Stimulated activated CD8-positive, alpha-beta memory T cell treated with anti-CD3 and anti-CD28 coated beads, Interleukin-15, amount 100 ng/mL, for 4 hours (primary cell): ENCODE measurements around the gene TMEM51.

Experiments
- DNase-seq, 2 donors: peaks; one replicate each; pipeline ENCODE4 v3.0.0-alpha.2; 2020; ENCODE audit warnings: low read depth in 2 of 2

The TMEM51 gene, protein sequence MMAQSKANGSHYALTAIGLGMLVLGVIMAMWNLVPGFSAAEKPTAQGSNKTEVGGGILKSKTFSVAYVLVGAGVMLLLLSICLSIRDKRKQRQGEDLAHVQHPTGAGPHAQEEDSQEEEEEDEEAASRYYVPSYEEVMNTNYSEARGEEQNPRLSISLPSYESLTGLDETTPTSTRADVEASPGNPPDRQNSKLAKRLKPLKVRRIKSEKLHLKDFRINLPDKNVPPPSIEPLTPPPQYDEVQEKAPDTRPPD

DNA sequence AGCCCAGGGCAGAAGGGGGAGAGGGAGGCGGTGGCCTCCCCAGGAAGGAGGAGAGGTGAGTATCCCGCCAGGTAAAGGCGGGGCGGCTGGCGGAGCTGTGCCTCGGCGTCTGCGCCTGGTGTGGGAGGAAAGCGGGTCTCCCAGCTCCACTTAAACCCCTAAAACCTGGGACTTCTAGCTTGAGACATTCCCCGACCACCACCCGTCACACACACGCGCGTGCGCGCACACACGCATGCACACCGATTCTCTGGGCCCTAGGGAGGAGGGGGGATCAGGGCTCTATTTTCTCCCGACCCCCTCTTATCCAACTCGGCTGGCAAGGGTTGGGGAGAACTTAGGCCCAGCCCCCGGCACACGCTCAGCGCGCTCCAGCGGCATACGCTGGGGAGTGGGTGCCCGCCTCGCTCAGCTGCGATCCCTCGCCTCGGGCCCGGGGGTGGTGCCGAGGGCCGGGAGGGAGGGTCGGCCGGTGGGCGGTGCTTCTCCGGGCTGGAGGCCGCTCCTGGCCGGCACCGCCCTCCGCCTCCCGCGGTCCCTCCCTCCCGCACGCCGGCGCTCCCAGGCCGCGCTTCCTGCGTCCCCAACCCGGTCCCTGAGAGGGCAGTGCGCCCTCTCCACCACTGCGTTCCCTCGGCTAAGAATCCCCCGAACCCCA, at the start of gene TMEM51:
TMEM51 (plus strand) TSS at position 564 of the 658 bp plus-strand sequence. CDS start 61,341 bp downstream, outside the sequence.
- DNase-seq, result no peak

DNA sequence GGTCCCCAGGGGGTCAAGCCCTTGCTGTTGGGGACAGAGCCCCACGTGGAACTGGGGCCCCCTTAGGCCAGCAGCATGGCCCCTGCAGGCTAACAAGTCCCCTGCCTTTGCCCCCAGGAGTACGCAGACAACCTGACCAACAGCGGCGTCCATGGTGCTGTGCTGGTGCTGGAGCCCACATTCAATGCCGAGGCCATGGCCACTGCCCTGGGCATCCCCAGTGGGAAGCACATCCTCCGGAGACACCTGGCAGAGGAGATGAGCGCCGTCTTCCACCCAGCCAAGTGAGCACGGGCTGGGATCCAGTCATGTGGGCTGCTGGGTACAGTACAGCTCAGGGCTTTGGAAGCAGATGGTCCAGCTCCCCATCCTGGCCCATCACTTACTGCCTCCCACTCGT, 49.6 kb upstream of the TMEM51 start:
- no peak for DNase-seq

DNA sequence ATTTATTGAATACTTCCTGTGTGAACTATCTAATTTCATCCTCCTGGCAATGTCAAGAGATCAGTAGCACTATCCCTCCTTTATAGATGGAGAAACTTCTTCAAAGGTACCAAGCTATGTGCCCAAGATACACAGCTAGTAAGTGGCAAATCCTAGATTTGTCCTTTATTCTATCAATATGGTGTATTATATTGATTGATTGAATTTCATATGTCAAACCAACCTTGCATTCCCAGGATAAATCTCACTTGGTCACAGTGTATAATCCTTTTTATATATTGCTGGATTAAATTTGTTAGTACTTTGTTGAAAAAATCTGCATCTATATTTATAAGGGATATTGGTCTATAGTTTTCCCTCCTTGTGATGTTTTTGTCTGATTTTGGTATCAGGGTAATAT, 48.8 kb upstream of the TMEM51 start:
- no peak for DNase-seq

DNA sequence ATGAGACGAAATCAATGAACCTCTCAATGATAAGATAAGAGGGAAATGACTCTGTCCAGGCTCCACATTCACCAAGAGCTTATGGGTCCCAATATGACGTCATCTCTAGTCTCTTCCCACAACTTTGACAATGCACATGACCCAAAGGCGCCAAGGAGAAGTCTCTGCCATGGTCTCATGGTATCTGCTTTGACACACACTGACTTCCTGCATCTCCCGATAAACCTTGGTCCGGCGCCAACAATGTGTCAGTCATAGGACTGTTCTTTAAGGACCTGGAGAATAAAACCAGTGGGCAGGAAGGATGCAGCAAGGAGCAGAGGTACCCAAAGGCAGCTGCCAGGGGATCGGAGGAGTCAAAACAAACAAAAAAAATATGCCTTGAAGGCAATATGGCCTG, 46.9 kb upstream of the TMEM51 start:
- DNase-seq, result no peak

DNA sequence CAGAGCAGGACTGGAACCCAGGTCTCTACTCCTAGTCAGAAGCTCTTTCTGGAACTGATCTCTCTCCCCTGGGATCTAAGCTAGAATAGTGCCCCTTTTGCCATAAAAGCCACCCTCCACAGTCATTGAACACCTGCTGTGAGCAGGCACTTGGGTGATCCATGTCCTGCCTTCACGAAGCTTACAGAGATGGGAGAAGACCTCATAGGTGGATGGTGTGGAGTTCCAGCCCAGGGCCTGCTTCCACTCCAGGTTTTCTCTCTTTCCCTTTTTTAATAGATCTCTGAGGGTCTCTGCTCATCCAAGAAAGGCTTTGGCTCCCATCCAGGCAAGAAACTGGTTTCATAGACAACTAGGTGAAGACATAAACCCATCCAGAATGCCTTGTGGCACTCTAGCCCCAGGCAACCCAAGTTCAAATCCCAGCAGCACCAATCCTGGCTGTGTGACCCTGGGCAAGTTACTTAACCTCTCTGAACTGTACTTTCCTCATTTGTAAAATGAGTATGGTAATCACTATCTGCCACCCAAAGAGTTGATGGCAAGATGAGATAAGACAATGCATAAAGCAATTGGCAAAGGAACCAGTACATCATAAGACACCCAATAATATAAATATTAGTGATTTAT, 46.4 kb upstream of the TMEM51 start:
- DNase-seq, result no peak

DNA sequence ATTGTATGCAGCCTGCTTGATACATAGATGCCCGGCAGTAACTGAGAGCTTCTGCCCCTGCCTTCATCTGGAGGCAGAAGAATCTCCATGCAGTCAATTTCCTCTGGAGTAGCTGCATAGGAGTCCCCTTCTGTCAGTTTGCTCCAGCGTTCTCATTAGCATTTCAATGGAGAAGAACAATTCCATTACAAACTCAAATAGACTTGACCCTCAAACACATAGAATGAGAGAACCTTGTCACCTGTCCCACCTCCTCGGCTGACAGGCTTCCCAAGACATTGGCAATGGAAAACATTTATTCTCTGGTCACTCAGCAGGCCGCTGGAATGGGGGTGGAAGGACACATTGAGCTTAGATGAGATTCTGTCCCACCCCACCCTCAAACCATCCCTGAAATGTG, 45.6 kb upstream of the TMEM51 start:
- no peak for DNase-seq

DNA sequence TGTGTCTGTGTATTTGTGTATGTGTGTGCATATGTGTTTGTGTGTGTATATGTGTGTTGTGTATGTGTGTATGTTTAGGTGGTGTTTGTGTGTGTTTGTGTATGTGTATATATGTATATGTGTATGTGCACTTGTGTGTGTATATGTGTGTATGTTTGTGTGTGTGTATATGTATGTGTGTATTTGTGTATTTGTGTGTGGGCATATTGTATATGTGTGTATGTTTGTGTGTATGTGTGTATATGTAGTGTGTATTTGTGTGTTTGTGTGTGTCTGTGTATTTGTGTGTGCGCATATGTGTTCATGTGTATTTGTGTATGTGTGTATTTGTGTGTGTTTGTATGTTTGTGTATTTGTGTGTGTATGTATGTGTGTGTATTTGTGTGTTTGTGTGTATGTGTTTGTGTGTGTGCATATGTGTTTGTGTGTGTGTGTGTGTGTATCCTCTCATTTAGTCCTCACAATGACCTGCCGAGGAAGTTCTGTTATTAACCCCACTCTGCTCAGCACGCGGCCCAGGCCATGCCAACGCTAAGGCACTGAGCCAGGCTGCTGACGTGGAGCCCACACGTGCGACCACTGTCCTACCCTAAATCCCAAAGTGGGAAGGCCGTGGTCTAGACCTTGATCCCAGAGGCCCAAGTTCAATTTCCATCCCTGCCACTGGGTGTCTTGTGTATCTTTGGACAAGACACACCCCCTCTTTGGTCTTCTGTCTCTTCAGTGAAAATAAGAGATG, 43.2 kb upstream of the TMEM51 start:
- DNase-seq, result no peak

DNA sequence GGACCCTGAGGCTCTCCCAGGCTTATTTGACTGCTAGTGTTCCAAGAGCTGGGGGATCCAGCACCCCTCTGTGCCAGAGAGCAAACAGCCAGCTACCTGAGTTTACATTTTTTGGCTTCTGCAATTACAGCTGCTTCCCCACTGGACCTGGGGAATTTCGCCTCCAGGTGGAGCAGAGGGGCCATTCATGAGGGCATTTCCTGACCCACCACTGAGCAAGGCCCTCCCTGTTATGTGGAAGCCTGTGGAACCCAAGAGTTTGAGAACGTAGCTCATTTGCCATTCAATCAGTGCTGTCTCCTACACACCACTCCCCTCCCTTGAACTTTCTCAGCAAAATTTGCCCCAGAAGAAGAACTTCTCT, 42.7 kb upstream of the TMEM51 start:
- DNase-seq, result no peak

DNA sequence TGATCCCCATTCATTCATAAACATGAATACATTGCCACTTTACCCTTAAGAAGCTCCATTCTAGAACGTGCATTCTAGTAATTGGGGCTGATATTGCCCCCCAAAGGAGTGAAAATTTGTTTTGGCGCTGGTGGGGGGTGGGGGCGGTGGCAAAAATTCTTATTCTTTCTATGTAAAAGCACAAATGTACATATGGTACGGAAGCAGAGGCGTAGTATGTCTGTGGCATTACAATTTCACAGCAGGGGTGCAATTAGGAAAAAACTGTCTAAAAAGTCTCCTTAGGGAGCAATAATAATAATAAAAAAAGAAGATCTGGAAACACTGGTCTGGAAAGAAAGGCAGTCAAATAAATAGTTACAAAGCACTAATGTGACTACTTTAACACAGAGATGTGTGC, 40.4 kb upstream of the TMEM51 start:
- DNase-seq, result no peak

DNA sequence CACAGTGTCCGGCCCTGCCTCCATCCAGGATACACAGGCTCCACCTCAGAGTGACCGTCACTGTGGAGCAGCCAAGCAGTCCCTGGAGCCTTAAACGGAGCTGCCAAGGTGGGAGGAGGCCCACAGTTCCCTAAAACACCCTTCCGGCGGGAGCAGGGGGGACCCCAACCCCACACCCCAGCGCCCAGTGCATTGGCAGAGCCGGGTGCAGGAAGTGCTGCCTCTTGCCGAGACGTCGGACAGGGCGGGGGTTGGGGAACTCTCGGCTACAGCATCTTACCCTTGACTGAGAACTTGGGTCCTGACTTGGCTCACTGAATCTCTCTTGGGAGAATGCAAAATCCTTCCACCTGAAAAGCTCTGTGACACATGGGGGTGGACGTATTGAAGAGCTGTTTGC, 38.7 kb upstream of the TMEM51 start:
- DNase-seq, result no peak

DNA sequence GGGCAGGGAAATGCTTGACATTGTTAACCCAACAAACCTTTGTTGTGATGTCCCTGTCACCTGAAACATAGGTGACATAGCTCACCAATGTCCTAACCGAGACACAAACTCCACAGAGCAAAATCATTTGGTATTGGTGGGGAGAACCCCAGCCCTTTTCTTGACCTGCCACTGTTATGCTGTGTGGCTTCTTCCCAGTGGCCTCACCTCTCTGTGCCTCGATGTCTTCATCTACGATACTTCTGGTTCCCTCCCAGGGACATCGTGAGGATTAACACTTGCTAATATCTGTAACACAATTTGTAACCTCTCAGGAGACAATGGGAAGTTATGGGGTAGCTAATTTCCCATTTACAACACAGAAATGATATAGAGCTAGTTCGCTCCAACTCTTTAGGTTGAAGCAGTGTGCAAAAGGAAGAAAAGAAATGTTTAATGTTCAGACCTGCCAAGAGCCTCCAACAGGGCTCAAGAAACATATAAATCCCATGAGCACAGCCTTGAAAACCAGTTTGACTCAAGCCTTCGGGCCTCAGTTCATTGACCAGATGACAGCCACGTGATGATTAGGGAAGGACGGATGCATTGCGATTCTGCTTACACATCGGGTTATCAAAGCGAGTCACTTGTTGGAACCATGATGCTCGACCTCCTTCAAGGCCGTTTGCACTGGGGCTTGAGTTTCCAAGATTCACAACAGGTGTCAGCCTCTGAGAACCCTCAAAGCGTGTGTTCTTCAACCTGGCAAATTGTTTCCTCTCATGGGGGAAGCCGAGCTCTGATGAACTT, 37.8 kb upstream of the TMEM51 start:
- DNase-seq, result no peak

DNA sequence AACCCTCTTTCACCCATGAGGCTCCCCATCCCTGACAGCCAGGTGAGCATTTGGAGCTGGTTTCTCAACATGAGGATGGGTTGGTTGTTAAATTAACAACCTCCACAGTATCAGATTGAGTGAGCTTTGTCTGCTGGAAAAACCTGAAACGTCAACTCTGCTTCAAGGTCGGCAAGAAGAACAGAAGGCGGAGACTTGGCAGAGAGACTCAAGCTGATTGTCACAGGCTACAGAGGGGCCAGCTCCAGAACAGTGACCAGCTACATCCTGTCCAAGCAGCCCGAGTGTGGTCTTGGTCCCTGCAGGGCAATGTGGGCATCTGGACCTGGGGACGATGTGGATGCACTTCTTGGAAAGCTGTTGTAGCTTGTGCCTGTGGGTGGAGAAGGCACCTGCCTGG, 36.6 kb upstream of the TMEM51 start:
- DNase-seq, result no peak

DNA sequence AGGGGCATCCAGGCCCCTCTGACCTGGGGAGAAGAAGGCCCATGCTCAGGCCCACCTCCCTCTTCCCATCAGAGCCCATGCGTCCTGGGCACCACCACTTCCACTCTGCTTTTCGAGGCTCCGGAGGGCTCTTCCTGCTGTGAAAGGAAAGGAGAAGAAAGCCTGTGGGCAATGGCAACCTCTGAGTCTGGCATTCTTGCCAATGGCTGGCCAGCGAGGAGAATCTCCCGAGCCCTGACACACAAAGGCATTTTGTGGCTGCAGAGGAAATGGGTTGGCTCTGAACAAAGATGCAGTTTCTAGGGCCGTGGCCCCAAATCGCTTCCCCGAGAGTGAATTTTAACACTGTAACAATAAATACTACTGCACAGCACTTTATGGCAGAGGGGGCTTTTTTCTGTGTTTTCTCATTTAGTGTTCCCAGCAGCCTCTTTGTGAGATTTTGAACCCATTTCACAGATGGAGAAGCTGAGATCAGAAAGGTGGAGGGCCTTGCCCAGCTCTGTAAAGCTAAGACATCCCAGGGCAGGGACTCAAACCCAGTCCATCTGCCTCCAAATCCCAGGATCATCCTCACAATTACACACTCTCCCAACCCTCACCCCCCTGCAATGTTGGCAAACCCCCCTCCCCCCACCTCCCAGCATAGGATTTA, 35.7 kb upstream of the TMEM51 start:
- DNase-seq, result no peak

DNA sequence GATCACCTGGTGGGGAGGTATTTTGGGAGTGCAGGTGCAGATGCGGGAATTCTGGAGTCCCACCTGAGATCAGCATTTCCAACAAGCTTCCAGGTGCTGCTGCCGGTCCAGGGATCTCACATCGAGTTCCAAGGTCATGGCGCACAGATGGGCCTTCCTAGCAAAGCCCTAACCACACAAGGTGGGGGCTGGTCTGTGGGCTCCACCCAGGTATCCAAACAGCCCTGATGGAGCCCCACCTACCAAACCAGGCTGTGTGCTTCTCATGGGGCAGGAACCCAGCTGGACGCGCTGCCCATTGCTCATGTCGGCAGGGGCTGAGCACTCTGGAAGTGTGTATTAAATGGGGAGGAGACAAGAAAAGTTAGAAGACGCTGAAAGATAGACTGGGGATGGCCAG, 35.0 kb upstream of the TMEM51 start:
- no peak for DNase-seq

DNA sequence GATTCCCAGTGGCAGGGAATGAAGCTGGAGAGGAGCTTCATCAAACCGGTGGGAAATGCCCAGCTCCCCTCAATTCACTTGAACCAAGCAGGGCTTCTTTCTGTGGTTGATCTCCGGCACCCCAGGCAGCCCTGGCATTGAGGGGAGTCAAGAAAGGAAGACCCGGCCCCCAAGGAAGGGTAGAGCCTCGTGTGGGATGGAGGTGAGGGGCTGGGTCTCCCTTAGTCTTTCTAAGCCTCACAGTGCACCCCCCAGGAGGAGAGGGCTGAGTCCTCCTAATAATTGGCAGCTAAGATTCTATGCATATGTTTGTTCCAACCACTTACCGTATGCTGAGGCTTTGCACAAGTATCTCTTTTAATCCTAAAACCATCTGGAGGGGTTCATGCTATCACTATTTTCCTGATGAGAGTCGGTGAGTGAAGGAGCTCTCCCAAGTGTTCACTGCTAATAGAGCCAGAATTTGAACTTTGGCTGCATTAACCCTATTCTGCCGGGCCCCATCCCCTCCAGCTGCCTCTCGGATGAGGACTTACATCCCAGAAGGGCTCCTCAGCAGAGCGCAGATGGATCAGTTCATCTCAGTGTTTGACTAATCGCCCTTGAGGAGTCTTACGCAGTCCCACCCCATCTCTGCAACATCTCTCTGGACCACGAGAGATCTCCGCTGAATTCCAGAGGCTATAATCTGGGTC, 33.1 kb upstream of the TMEM51 start:
- DNase-seq, result no peak

DNA sequence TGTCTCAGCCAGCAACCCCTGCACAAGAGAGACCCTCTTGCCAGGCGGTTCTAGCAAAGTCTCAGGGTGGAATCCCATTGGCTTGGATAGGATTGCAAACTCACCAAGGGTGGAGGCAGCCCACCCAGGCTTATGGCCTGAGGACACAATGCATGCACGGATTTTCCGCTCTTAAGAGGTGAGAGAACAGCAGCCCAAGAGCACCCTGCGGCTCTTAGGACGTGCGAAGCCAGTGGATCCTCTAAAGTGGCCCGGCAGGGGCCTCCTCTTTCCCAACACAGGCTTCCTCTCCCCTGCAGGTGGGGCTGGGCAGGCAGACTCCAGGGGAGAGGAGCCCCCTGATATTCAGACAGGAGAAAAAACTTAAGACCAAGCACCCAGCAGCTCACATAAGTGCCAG, 31.2 kb upstream of the TMEM51 start:
- no peak for DNase-seq

DNA sequence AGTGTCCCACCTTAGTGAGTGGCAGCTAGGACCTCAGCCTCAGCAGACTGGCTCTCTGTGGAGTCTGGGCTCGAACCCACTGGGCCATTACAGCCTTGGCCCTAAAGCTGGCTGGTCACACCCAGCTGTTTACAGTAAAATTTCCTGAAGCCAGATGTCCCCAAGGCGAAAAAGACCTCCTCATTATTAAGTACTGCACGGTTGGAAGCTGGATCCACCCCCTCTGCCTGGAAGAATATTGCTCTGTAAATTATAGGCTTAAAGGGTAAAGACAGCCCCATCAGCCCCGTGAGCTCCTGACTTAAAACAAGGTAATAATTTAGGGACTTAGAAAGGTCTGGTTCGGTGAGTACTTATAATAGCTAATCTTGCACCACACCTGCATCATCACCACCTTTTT, 30.3 kb upstream of the TMEM51 start:
- DNase-seq, result no peak

DNA sequence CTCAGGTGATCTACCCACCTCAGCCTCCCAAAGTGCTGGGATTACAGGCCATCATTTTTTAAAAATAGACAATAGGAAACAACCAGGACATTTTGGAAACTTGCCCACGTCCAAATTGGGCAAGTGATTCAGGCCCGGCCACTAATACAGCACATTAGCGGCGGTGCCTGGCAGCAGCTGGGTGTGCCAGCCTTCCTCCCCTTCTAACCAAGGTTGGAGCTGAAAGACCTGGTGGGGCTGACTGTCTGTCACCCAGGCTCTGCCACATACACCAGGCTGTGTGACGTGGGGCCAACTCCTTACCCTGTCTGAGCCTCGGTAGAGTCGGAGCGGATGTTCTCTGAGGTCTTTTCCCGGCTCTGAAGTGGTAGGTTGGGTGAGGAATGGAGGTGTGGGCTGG, 29.6 kb upstream of the TMEM51 start:
- DNase-seq, result no peak

DNA sequence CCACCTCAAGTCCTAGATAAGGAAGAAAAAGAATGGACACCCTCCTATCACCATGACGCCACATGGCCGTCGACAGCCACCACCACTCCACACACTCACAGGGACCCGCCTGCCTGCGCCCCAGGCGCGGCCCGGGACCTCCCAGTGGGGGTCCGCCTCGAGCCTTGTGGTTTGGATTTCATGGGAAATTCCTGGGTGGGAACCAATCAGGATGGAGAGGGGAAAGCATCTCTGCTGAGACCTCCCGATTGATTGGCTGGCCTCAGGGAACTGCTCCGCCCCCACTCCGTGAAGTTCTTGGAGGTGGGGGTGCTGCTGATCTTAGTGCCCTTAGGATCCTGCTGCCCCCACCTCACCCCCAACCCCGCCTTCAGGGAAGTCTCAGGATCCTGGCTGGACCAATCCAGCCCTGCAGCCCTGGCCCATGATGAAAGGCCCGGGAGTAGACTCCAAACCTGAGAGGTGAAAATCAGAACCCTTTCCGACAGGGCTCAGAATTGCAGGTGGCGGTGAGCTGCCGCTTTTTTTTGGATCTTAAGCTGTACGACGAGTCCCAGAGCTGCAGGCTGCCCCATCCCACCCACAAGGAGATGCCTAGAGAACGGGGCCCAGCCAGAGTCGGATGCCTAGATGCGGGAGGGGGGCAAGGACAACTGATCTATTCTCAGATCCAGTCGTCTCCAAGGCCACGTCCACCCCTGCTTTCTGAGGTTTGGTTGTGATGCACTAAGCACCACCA, 29.0 kb upstream of the TMEM51 start:
- no peak for DNase-seq

DNA sequence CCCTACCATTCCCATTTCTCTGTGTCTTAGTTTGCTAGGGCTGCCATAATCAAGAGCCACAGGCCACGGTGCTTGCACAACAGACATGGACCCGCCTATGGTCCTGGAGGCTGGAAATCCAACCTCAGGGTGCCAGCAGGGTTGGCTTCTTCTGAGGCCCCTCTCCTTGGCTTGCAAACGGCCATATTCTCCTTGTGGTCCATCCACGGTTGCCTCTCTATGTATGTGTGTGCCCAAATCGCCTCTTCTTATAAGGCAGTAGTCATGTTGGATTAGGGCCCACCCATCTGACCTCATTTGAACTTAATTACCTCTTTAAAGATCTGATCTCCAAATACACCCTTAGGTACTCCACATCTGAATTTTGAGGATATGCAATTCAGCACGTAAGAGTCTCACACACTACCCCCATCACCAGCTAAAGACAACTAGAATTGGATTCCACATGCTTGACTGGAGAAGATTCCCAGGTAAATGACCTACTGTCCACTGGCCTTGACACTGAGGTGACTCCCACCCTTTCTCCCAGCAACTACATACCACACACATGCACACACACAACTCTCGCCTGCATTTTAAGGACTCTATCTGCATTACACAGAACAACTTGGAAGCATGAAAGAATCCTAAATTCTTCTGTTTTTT, 28.3 kb upstream of the TMEM51 start:
- DNase-seq, result no peak
